C4-2B (cell line): ENCODE results near the gene UNKL.

ENCODE experiments used
- CTCF ChIP-seq: fragments of 450-650 bp; conservative IDR thresholded peaks from 2 replicates; pipeline ENCODE4 v1.5.1; 2017; ENCODE audit warnings: mild to moderate bottlenecking
- ZFX ChIP-seq: fragments of 450-650 bp; IDR thresholded peaks from 2 replicates; pipeline ENCODE4 v1.6.1; 2017

- TF ChIP-seq CTCF (no peak), ZFX (no peak)
These were observed 39.2 kb downstream of the UNKL start for GRCh38 chr16:1375298-1375640.
